HCT116 (cell line): ENCODE data around the gene APBB2. TPM values are rescaled to one million over a fixed set of nuclear protein-coding genes. Genes with fewer than 3 reads are reported as not detected.
"Not testable (repeated sequence)": the region's sequence is repeated elsewhere in the genome, so short reads cannot be mapped to it uniquely, and the experiment has no call there.

Source experiments
- ATAC-seq: fragments of 200-7000 bp; cut with Tn5 transposase; 2 replicates; pipeline ENCODE4 v1.9.1; 2020; ENCODE audit warnings: mild to moderate bottlenecking, moderate library complexity
- BruUV-seq: library from RNA; stranded (reverse); fragments of 400-500 nt; replicated peaks from 2 replicates; lab custom pipeline; 2021; lab: Mats Ljungman, UMichigan
- CTCF ChIA-PET: fragments of 300-600 bp; sonication (Branson Sonifier 250); formaldehyde crosslinking; loops from one replicate; lab custom pipeline; 2021; ENCODE audit warnings: antibody characterized with exemption; lab: Charles Lee
- POLR2A ChIA-PET: fragments of 300-600, 350-600 bp; sonication (Branson Sonifier 250); formaldehyde crosslinking; loops from one replicate; lab custom pipeline; 2021; ENCODE audit warnings: antibody characterized with exemption; lab: Charles Lee
- RAD21 ChIA-PET, 2 experiments: fragments of 300-600 bp; sonication (Branson Sonifier 250); formaldehyde crosslinking; loops; one replicate each; lab custom pipeline; 2023; ENCODE audit warnings: low total read pairs in 2 of 2; ENCODE audit not compliant: uncharacterized antibody in 2 of 2, unreplicated experiment in 2 of 2, low non-redundant PET in 1 of 2; lab: Charles Lee
- DNase-seq: peaks from one replicate; pipeline ENCODE4 v3.0.0-alpha.2; 2010; ENCODE audit warnings: low read depth, low spot score
- H2AFZ ChIP-seq: fragments of 200-600 bp; shearing (Covaris generic), sonication (generic); 2 replicates; pipeline ENCODE4 v1.6.1; 2017; ENCODE audit warnings: low read depth, mixed run types, mixed read lengths, antibody characterized with exemption, low read length; ENCODE audit not compliant: poor library complexity, severe bottlenecking
- H3K27ac ChIP-seq: 2 replicates; pipeline ENCODE4 v1.5.1; 2012; ENCODE audit warnings: low read depth, low read length
- H3K27me3 ChIP-seq: fragments of 200-600 bp; sonication (generic); 2 replicates; pipeline ENCODE4 v1.6.1; 2016; ENCODE audit warnings: mixed run types, low read length, mixed read lengths; ENCODE audit not compliant: insufficient read depth
- H3K36me3 ChIP-seq, 2 experiments: fragments of 200-500 bp in 1 of 2; fragments of 200-600 bp in 1 of 2; sonication (Bioruptor generic) in 1 of 2; sonication (generic) in 1 of 2; 2 replicates each; pipeline versions ENCODE4 v1.5.1 to v1.6.1; 2014 to 2016; ENCODE audit warnings: low read length in 2 of 2, inconsistent platforms in 1 of 2, mixed read lengths in 1 of 2, mixed run types in 1 of 2; ENCODE audit not compliant: insufficient read depth in 2 of 2, control insufficient read depth in 1 of 2
- H3K4me1 ChIP-seq, 2 experiments: fragments of 200-600 bp in 1 of 2; sonication (generic) in 1 of 2; 2 replicates each; pipeline versions ENCODE4 v1.5.1 to v1.6.1; 2012 to 2017; ENCODE audit warnings: low read length in 2 of 2, inconsistent platforms in 1 of 2, mild to moderate bottlenecking in 1 of 2, mixed read lengths in 1 of 2, mixed run types in 1 of 2, moderate library complexity in 1 of 2; ENCODE audit not compliant: insufficient read depth in 2 of 2, control insufficient read depth in 1 of 2
- H3K4me2 ChIP-seq: fragments of 200-600 bp; sonication (generic); 2 replicates; pipeline ENCODE4 v1.6.1; 2017; ENCODE audit warnings: mixed run types, low read length, mixed read lengths
- H3K4me3 ChIP-seq, 2 experiments: fragments of 200-600 bp in 1 of 2; sonication (generic) in 1 of 2; replicated peaks in 1 of 2; 2 replicates each; pipeline ENCODE4 v1.5.1; 2011 to 2016; ENCODE audit warnings: low read length in 2 of 2, control low read depth in 1 of 2, low read depth in 1 of 2, mild to moderate bottlenecking in 1 of 2, mixed read lengths in 1 of 2, mixed run types in 1 of 2
- H3K79me2 ChIP-seq: fragments of 200-600 bp; sonication (generic); 2 replicates; pipeline ENCODE4 v1.6.1; 2017; ENCODE audit warnings: mild to moderate bottlenecking, mixed run types, low read length, moderate library complexity, mixed read lengths; ENCODE audit not compliant: insufficient read depth
- H3K9ac ChIP-seq: fragments of 200-600 bp; sonication (generic); 2 replicates; pipeline ENCODE4 v1.6.1; 2016; ENCODE audit warnings: low read length, mixed read lengths
- H3K9me2 ChIP-seq: fragments of 200-600 bp; sonication (generic), shearing (Covaris generic); 2 replicates; pipeline ENCODE4 v1.6.1; 2017; ENCODE audit warnings: mixed run types, mild to moderate bottlenecking, moderate library complexity; ENCODE audit not compliant: insufficient read depth
- H3K9me3 ChIP-seq, 2 experiments: fragments of 200-500 bp in 1 of 2; fragments of 200-600 bp in 1 of 2; sonication (Bioruptor generic) in 1 of 2; sonication (generic) in 1 of 2; 2 replicates each; pipeline ENCODE4 v1.6.1; 2014 to 2017; ENCODE audit warnings: low read length in 2 of 2, mixed read lengths in 2 of 2, inconsistent platforms in 1 of 2, low read depth in 1 of 2, mild to moderate bottlenecking in 1 of 2, mixed run types in 1 of 2, moderate library complexity in 1 of 2; ENCODE audit not compliant: control insufficient read depth in 1 of 2, insufficient read depth in 1 of 2
- H4K20me1 ChIP-seq: fragments of 200-600 bp; sonication (generic), shearing (Covaris generic); 2 replicates; pipeline ENCODE4 v1.6.1; 2017; ENCODE audit warnings: mixed run types, mild to moderate bottlenecking, moderate library complexity; ENCODE audit not compliant: insufficient read depth
- EGR1 ChIP-seq: IDR thresholded peaks from 2 replicates; pipeline ENCODE4 v1.6.1; 2012; ENCODE audit warnings: low read depth
- EZH2 ChIP-seq: fragments of 200-600 bp; sonication (generic); IDR thresholded peaks from 2 replicates; pipeline ENCODE4 v1.6.1; 2017; ENCODE audit warnings: antibody characterized with exemption, mixed run types
- MAX ChIP-seq: IDR thresholded peaks from 2 replicates; pipeline ENCODE4 v1.6.1; 2012
- POLR2AphosphoS5 ChIP-seq: IDR thresholded peaks from 2 replicates; pipeline ENCODE4 v1.6.1; 2011; ENCODE audit warnings: mild to moderate bottlenecking, low read depth, low read length, moderate library complexity
- SIN3A ChIP-seq: IDR thresholded peaks from 2 replicates; pipeline ENCODE4 v1.6.1; 2012; ENCODE audit warnings: low read depth
- SRF ChIP-seq: IDR thresholded peaks from 2 replicates; pipeline ENCODE4 v1.6.1; 2012; ENCODE audit warnings: low read depth
- intact Hi-C: fragments of 100-400 bp; cut with micrococcal nuclease; formaldehyde crosslinking; loops from 2 replicates; pipeline ENCODE4 v1.10.0; 2022
- total RNA-seq: library from RNA; stranded (reverse); gene quantifications from one replicate; pipeline ENCODE4 v1.2.1, GENCODE V29; 2021; ENCODE audit not compliant: unreplicated experiment
- TF ChIP-seq, protein P1 (sequence below): IDR thresholded peaks from 2 replicates; pipeline ENCODE4 v1.6.1; 2012
- TF ChIP-seq, protein P2 (sequence below), 3 experiments: fragments of 200-600 bp in 1 of 3; sonication (generic) in 1 of 3; IDR thresholded peaks in 2 of 3; conservative IDR thresholded peaks in 1 of 3; 2 replicates each; pipeline ENCODE4 v1.5.1; 2012 to 2017; ENCODE audit warnings: low read depth in 2 of 3, low read length in 2 of 3, antibody characterized with exemption in 1 of 3, borderline replicate concordance in 1 of 3, control low read depth in 1 of 3, mild to moderate bottlenecking in 1 of 3, mixed read lengths in 1 of 3, mixed run types in 1 of 3, moderate library complexity in 1 of 3; ENCODE audit not compliant: insufficient read depth in 1 of 3

The APBB2 gene
- total RNA-seq, 1 experiment from 2014 or later = 72.5 TPM

GRCh38 chr4:41050880-41051775 lies 163.2 kb downstream of the APBB2 start:
- Histone ChIP-seq H3K9me2 (no peaks in the 10 kb centered on the region), H3K36me3 (peaks cover 0 to 5% of the 10 kb centered on the region in 2 experiments; a peak in 1 of 4 replicates), H3K9ac (no peak overlapping the region), H3K9me3 (no peaks in the 10 kb centered on the region; a peak in 1 of 4 replicates), H3K4me2 (no peak overlapping the region), H3K79me2 (peaks cover 53% of the 10 kb centered on the region), H3K27me3 (no peaks in the 10 kb centered on the region), H3K27ac (no peak overlapping the region), H4K20me1 (no peaks in the 10 kb centered on the region), H2AFZ (no peak overlapping the region), H3K4me1 (peaks cover 0 to 3% of the 10 kb centered on the region in 2 experiments; a peak in 1 of 4 replicates), H3K4me3 (no peak overlapping the region)
- DNase-seq (no peak), ATAC-seq (no peak)
- no peak for TF ChIP-seq MAX
- no peak for TF ChIP-seq EGR1
- RAD21 ChIA-PET = interaction anchor here in 1 of 2 experiments (0.6 kb wide), 1 partner anchor 163 kb away, joined by 5 read pairs; the partner anchor contains the start of gene APBB2
- BruUV-seq = no TSS peak
- CTCF ChIA-PET = no interaction called here
- POLR2A ChIA-PET = no interaction called here
- intact Hi-C loops = no loop called here

GRCh38 chr4:41050116-41050515 lies 164.2 kb downstream of the APBB2 start:
- intact Hi-C loops = no loop called here
- CTCF ChIA-PET = no interaction called here
- no TSS peak for BruUV-seq

GRCh38 chr4:41049176-41049575 lies 165.2 kb downstream of the APBB2 start:
- BruUV-seq, H3K4me2 ChIP-seq, H3K9me2 ChIP-seq, H3K9me3 ChIP-seq, H3K4me3 ChIP-seq, H4K20me1 ChIP-seq, CTCF ChIA-PET, H3K9ac ChIP-seq, H3K27me3 ChIP-seq, ATAC-seq, POLR2A ChIA-PET, RAD21 ChIA-PET, H2AFZ ChIP-seq, H3K36me3 ChIP-seq, H3K27ac ChIP-seq, intact Hi-C loops, H3K4me1 ChIP-seq, DNase-seq: not testable (repeated sequence)
- peaks cover 47% of the 10 kb centered on the region for H3K79me2 ChIP-seq

More at GRCh38 chr4:41050116-41050515, 164.2 kb downstream of the APBB2 start:
- no peaks in the 10 kb centered on the region for H3K9me2 ChIP-seq
- H3K4me2 ChIP-seq = no peak overlapping the region
- DNase-seq (no peak), ATAC-seq (no peak)
- peaks cover 49% of the 10 kb centered on the region for H3K79me2 ChIP-seq
- H2AFZ ChIP-seq = no peak overlapping the region
- H4K20me1 ChIP-seq = no peaks in the 10 kb centered on the region
- H3K4me3 ChIP-seq = no peak overlapping the region
- no peaks in the 10 kb centered on the region for H3K27me3 ChIP-seq
- H3K27ac ChIP-seq = no peak overlapping the region
- no peak overlapping the region for H3K9ac ChIP-seq
- peaks cover 0 to 5% of the 10 kb centered on the region in 2 experiments; a peak in 1 of 4 replicates for H3K36me3 ChIP-seq
- RAD21 ChIA-PET = no interaction called here
- peaks cover 0 to 3% of the 10 kb centered on the region in 2 experiments; a peak in 1 of 4 replicates for H3K4me1 ChIP-seq
- TF ChIP-seq, protein P1, sequence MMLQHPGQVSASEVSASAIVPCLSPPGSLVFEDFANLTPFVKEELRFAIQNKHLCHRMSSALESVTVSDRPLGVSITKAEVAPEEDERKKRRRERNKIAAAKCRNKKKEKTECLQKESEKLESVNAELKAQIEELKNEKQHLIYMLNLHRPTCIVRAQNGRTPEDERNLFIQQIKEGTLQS = no peak
- no peak for TF ChIP-seq SRF
- TF ChIP-seq, protein P2, sequence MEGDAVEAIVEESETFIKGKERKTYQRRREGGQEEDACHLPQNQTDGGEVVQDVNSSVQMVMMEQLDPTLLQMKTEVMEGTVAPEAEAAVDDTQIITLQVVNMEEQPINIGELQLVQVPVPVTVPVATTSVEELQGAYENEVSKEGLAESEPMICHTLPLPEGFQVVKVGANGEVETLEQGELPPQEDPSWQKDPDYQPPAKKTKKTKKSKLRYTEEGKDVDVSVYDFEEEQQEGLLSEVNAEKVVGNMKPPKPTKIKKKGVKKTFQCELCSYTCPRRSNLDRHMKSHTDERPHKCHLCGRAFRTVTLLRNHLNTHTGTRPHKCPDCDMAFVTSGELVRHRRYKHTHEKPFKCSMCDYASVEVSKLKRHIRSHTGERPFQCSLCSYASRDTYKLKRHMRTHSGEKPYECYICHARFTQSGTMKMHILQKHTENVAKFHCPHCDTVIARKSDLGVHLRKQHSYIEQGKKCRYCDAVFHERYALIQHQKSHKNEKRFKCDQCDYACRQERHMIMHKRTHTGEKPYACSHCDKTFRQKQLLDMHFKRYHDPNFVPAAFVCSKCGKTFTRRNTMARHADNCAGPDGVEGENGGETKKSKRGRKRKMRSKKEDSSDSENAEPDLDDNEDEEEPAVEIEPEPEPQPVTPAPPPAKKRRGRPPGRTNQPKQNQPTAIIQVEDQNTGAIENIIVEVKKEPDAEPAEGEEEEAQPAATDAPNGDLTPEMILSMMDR (IDR thresholded peaks at IDR 0.05 in 2 of 3, conservative IDR thresholded peaks at IDR 0.05 in 1 of 3; ENCODE audit: borderline replicate concordance in 1 of 3, insufficient read depth in 1 of 3, low read depth in 2 of 3, low read length in 2 of 3) = no peak
- no peak for TF ChIP-seq POLR2AphosphoS5
- TF ChIP-seq EZH2 = no peak
- TF ChIP-seq SIN3A = no peak
- POLR2A ChIA-PET = no interaction called here
- no peaks in the 10 kb centered on the region; a peak in 1 of 4 replicates for H3K9me3 ChIP-seq
